Stimulated activated CD8-positive, alpha-beta memory T cell treated with anti-CD3 and anti-CD28 coated beads, Interleukin-2, amount 100 ng/mL, for 48 hours (primary cell): ENCODE data around the gene NRG3.

Experiments used
- DNase-seq, 2 donors: peaks; one replicate each; pipeline ENCODE4 v3.0.0-alpha.2; 2020; ENCODE audit warnings: low read depth in 2 of 2

Gene NRG3

GRCh38 chr10:82089327-82089726 is 214.3 kb downstream of the NRG3 start:
- DNase-seq = no peak

- DNase-seq = no peak
Observed at GRCh38 chr10:82091413-82091812, 216.4 kb downstream of the NRG3 start.

- DNase-seq = no peak
Observed at GRCh38 chr10:82092111-82092510, 217.1 kb downstream of the NRG3 start.

- DNase-seq = no peak
Observed at GRCh38 chr10:82124713-82125112, 249.7 kb downstream of the NRG3 start.

- DNase-seq = no peak
Observed at GRCh38 chr10:82128527-82128926, 253.5 kb downstream of the NRG3 start.

GRCh38 chr10:82136103-82136502 is 261.1 kb downstream of the NRG3 start:
- DNase-seq = no peak

- no peak for DNase-seq
Observed at GRCh38 chr10:82144153-82144552, 269.2 kb downstream of the NRG3 start.

- no peak for DNase-seq
Observed at GRCh38 chr10:82148764-82149163, 273.8 kb downstream of the NRG3 start.

- no peak for DNase-seq
Observed at GRCh38 chr10:82149674-82150073, 274.7 kb downstream of the NRG3 start.

GRCh38 chr10:82150123-82150900 is 275.3 kb downstream of the NRG3 start:
- DNase-seq = no peak

GRCh38 chr10:82160307-82160706 is 285.3 kb downstream of the NRG3 start:
- DNase-seq = no peak

GRCh38 chr10:82161264-82161663 is 286.3 kb downstream of the NRG3 start:
- no peak for DNase-seq

- no peak for DNase-seq
Observed at GRCh38 chr10:82162549-82163195, 287.7 kb downstream of the NRG3 start.

- DNase-seq = no peak
Observed at GRCh38 chr10:82171899-82172298, 296.9 kb downstream of the NRG3 start.

- DNase-seq = no peak
Observed at GRCh38 chr10:82176587-82176986, 301.6 kb downstream of the NRG3 start.

GRCh38 chr10:82190432-82191260 is 315.7 kb downstream of the NRG3 start:
- no peak for DNase-seq

- DNase-seq = no peak
Observed at GRCh38 chr10:82191653-82192052, 316.7 kb downstream of the NRG3 start.

GRCh38 chr10:82192665-82193064 is 317.7 kb downstream of the NRG3 start:
- no peak for DNase-seq

- no peak for DNase-seq
Observed at GRCh38 chr10:82194419-82194818, 319.4 kb downstream of the NRG3 start.

- no peak for DNase-seq
Observed at GRCh38 chr10:82206831-82207230, 331.8 kb downstream of the NRG3 start.

- no peak for DNase-seq
Observed at GRCh38 chr10:82208726-82209125, 333.7 kb downstream of the NRG3 start.

- no peak for DNase-seq
Observed at GRCh38 chr10:82210331-82210730, 335.3 kb downstream of the NRG3 start.

- DNase-seq = no peak
Observed at GRCh38 chr10:82211346-82211745, 336.4 kb downstream of the NRG3 start.
